ENCODE data around the gene CARD6. TPM values are rescaled to one million over a fixed set of nuclear protein-coding genes. Genes with fewer than 3 reads are reported as not detected.

The CARD6 gene
- total and polyA plus RNA-seq, 9 of the 15 experiments (the other 6 are each of a cell fraction or from before 2014, with no cell fraction given), result 3.5 to 8.3 (median 5.9) TPM

DNA sequence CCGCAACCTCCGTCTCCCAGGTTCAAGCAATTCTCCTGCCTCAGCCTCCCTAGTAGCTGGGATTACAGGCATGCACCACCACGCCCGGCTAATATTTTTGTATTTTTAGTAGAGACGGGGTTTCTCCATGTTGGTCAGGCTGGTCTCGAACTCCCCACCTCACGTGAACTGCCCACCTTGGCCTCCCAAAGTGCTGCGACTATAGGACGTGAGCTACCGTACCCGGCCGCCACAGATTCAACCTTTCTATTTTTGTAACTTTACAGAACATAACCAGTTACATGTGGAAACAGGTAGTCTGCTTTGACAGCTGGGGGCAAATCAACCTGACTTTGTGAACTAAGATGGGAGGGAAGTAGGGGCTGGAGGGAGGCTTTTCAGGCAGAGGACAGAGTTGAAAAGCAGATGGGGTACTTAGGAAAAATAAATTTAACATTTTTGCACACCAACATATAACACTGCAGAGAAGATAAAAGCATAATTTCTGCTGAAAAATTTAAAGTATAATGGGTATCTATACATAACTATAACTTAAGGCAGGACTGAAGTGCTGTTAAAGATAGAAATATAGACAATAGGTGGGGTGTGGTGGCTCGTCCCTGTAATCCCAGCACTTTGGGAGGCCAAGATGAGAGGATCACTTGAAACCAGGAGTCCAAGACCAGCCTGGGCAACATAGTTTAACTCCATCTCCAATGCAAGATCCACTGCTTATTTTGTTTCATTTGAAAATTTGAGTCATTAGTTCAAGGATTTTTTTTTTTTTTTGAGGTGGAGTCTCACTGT is 11.2 kb upstream of the CARD6 start (continued):
- TF ChIP-seq AFF4 (CRISPR knock-in tag; IDR thresholded peaks at IDR 0.05), result no peak
- TF ChIP-seq ZNF695 (CRISPR knock-in tag; IDR thresholded peaks at IDR 0.05), result 0 out of 2 replicates have a peak, but pooled peaks have one; percentile 25
- TF ChIP-seq SMARCA5 (IDR thresholded peaks at IDR 0.05), result no peak
- TF ChIP-seq SMAD2 (IDR thresholded peaks at IDR 0.05; ENCODE audit: low read depth, low read length), result no peak
- TF ChIP-seq EWSR1 (IDR thresholded peaks at IDR 0.05; ENCODE audit: borderline replicate concordance, low read depth, partially characterized antibody), result peak; percentile 39
- TF ChIP-seq POLR2AphosphoS2 (IDR thresholded peaks at IDR 0.05; ENCODE audit: low read length), result peak; percentile 35; the same call in 1 of the 2 replicates
- TF ChIP-seq POLR2G (IDR thresholded peaks at IDR 0.05; ENCODE audit: low read depth, low read length), result no peak
